ENCODE results near the gene ZBED4. TPM values are rescaled to one million over a fixed set of nuclear protein-coding genes. Genes with fewer than 3 reads are reported as not detected.
"Not testable (repeated sequence)": the region's sequence is repeated elsewhere in the genome, so short reads cannot be mapped to it uniquely, and the experiment has no call there.

ZBED4 gene
- total RNA-seq, 2 experiments from 2014 or later = 21.0 to 21.5 TPM

DNA sequence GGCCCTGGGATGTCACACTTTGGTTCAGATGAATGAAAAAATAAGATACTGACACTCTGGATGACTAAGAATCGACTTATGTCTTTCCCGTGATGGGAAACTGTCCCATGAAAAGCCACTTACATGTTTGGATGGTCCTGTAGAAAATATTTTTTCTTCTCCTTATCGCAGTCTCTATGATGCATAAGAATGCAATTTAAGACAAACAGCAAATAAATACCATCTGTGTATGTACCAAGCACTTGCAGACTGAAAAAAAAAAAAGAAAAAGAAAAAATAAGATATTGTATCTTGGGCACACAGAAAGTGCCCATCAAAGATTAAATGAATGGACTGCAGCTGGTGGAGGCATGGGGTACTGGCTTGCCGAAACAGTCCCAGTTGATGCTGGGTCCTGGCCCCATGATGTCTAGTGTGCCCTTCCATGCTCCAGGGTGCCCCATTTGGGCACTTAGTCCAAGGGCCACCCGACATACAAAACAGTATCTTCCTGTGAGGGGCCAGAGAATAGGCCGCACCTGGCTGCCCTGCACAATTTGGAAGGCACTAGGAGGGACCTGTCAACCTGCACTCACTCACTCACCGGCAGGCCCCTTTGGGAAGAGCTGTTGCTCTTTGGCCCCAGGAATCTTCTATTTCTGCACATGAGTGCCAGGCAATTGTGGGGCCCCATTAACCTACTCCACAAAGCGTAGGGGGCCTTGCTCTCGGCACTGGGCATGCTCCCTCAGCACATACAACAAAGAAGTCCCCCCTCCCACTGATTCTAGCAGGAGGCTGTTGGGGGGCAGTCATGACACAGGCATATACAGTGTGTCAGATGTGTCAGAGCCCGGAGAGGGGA lies 2.5 kb upstream of the ZBED4 start:
- H3K4me1 Mint-ChIP-seq = peaks cover 26% of the 10 kb centered on the region
- DNase-seq = peak; percentile 31
- POLR2A ChIA-PET = interaction anchor here (0.6 to 2.3 kb wide), 3 partner anchors 10 to 38 kb away, joined by 5 to 10 read pairs (median 6); no protein-coding TSS in a partner anchor

DNA sequence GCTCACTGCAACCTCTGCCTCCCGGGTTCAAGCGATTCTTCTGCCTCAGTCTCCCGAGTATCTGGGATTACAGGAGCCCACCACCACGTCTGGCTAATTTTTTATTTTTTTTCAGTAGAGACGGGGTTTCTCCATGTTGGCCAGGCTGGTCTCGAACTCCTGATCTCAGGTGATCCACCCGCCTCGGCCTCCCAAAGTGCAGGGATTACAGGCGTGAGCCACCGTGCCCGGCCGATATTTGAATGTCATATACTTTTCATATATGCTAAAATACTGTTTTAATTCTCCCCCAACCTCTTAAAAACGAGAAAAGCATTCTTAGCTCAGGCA lies 1.1 kb upstream of the ZBED4 start:
- H3K4me1 Mint-ChIP-seq = peaks cover 28% of the 10 kb centered on the region
- H3K27ac Mint-ChIP-seq = peak overlapping the region; percentile 68
- POLR2A ChIA-PET = interaction anchor here (1.3 to 2.3 kb wide), 3 partner anchors 14 to 63 kb away, joined by 3 to 10 read pairs (median 7); no protein-coding TSS in a partner anchor
- H3K9me3 Mint-ChIP-seq; DNase-seq; ATAC-seq (ENCODE audit: low read depth); H3K36me3 Mint-ChIP-seq: not testable (repeated sequence)
- peaks cover 23% of the 10 kb centered on the region for H3K27me3 Mint-ChIP-seq
- peak overlapping the region; percentile 64 for H3K4me3 Mint-ChIP-seq

More for the DNA sequence above, 2.5 kb upstream of the ZBED4 start:
- peak overlapping the region; percentile 28 for H3K4me3 Mint-ChIP-seq
- peaks cover 37% of the 10 kb centered on the region for H3K27me3 Mint-ChIP-seq
- H3K9me3 Mint-ChIP-seq = no peaks in the 10 kb centered on the region
- no peaks in the 10 kb centered on the region for H3K36me3 Mint-ChIP-seq
- H3K27ac Mint-ChIP-seq = peak overlapping the region; percentile 44
- ATAC-seq (ENCODE audit: low read depth) = no peak

DNA sequence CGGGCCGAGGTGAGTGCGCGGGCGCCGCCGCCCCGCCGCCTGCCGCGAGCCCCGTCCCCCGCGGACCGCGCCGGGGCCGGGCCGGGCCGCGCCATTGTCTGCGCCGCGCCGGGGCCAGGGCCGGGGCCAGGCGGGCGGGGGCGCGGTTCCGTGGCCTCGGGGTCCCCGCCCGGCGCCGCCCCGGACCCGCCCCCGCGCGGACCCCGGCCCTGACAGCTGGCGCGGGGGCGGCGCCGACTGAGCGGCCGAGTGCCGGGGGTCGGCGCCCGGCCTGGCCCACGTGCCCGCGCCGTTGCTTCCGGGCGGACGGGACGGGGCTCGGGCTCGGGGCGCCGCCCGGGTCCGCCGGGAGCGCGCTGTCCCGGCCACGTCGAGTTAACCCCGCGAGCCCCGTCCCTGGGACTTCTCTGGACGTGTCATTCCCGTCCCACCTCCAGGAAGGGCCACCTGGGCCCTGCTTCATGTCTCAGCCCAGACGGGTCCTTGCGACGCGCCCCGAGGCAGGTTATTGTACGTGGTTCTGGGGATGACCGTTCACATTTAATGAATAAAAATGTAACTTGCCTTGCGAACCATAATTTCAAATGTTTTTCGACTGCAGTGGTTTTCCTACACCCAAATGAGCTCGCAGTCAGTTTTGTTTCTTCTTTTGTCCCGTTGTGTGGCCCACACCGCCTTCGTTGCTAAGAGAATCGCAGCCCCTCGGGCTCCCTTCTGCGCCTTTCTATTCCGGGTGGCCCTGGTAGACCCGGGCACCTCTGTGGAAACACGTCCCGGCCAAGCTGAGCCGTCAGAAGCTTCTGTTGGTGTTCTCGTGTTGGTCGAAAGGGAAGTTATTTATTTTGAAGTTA lies 562 bp downstream of the ZBED4 start:
- no peaks in the 10 kb centered on the region for H3K9me3 Mint-ChIP-seq
- peaks cover 29% of the 10 kb centered on the region for H3K4me1 Mint-ChIP-seq
- H3K4me3 Mint-ChIP-seq = peak overlapping the region; percentile 93
- ATAC-seq (ENCODE audit: low read depth) = peak; percentile 29
- peaks cover 16% of the 10 kb centered on the region for H3K27me3 Mint-ChIP-seq
- peak overlapping the region; percentile 90 for H3K27ac Mint-ChIP-seq
- DNase-seq = peak; percentile 61
- H3K36me3 Mint-ChIP-seq = peaks cover 3% of the 10 kb centered on the region
- POLR2A ChIA-PET = interaction anchor here (1.2 to 2.6 kb wide), 8 partner anchors 16 to 107 kb away, joined by 3 to 16 read pairs (median 5); partner anchors contain the start of genes ALG12, CRELD2 and PIM3

DNA sequence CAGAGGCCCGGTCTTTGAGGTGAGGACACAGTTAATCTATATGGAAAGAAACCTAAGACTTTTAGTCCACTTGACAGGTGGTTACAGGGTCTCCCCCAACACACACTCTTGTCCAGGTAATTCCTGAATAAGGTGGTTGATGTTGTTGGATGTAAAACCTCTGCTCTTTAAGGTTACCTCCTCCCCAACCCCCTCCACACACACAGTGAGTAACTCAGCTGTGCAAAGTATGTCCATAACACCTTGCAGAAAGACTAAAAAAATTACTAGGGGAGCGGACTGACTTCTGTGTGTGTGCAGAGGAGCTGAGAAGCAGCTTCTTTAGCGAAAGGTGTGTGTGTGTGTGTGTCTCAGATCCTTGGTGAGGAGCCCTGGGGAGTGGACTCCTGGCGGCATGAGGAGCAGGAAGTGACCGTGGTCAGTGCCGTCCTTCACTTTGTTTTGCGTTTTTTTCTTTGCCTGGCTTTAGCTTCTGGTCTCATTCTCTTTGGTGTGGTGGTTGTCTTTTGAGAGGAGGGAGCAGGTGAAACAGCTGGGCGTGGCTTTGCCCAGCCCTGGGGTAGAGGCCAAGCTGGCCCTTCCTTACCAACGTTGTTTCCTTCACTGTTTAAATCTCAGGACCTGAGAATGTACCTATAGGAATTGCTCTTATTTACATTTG lies 1.7 kb downstream of the ZBED4 start:
- Mint-ChIP-seq H3K27me3 (peaks cover 10% of the 10 kb centered on the region), H3K27ac (peak overlapping the region; percentile 67), H3K4me3 (peak overlapping the region; percentile 93), H3K36me3 (peaks cover 3% of the 10 kb centered on the region), H3K9me3 (no peaks in the 10 kb centered on the region), H3K4me1 (peaks cover 31% of the 10 kb centered on the region)
- POLR2A ChIA-PET = interaction anchor here (0.9 to 2.6 kb wide), 9 partner anchors 17 to 106 kb away, joined by 3 to 16 read pairs (median 4); partner anchors contain the start of genes ALG12, CRELD2 and PIM3
- ATAC-seq (ENCODE audit: low read depth) = no peak
- peak; percentile 26 for DNase-seq

DNA sequence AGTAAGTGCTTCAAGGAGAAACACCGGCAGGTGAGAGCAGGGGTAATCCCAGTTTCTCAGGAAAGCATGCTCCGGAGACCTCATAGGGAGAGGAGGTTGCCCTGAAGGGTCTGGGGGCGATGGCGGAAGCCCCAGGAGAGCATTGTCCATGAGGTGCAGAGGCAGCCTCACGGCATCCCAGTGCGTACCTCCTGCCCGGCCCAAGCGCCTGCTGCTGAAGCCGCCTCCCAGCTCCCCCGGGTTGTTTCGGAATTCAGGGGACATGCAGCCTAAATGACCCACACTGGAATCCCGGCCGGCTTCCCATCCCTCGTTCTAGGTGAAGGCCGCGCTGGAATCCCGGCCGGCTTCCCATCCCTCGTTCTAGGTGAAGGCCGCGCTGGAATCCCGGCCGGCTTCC lies 2.7 kb downstream of the ZBED4 start:
- Mint-ChIP-seq H3K4me1 (peaks cover 32% of the 10 kb centered on the region), H3K9me3 (no peaks in the 10 kb centered on the region), H3K27me3 (peaks cover 5% of the 10 kb centered on the region), H3K4me3 (peak overlapping the region; percentile 93), H3K27ac (no peak overlapping the region), H3K36me3 (peaks cover 3% of the 10 kb centered on the region)
- DNase-seq (peak; percentile 11), ATAC-seq (ENCODE audit: low read depth) (no peak)
- POLR2A ChIA-PET = interaction anchor here (2.6 kb wide), 1 partner anchor 30 kb away, joined by 16 read pairs; no protein-coding TSS in a partner anchor

DNA sequence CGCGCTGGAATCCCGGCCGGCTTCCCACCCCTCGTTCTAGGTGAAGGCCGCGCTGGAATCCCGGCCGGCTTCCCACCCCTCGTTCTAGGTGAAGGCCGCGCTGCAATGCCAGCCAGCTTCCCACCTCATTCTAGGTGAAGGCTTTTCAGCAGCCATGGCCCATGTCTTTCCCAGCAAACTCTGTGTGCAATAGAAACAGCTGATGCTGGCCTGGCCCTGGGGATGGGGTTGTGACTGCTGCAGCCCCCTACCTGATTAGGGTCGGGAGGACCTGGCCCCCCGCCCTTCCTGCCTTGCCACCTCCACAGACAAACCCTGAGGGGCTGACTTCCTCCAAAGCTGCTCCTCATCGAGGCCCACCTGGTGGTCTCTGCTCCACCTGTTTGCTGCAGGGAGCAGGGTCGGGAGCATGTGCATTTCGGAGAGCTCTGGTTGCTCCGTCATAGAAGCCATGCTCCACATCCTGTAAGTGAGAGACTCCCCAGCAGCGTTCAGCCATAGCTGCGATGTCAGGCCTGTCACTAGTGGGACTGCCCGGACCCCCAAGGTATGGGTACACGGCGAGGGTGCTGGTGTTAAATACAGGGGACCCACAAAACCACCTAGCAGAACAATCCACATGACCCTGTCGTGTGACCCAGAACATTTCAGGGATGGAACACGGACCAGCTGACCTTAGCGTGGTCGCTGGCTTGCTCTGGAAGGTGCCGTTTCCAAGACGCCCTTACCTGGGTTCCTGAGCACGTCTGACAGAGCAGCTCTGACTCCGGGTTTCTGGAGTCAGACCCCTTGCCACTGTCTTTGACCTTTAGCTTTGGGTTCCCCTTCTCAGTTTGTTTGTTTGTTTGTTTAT lies 3.3 kb downstream of the ZBED4 start:
- no peak for ATAC-seq (ENCODE audit: low read depth)
- peak; percentile 22 for DNase-seq
- Mint-ChIP-seq H3K9me3 (no peaks in the 10 kb centered on the region), H3K4me1 (peaks cover 31% of the 10 kb centered on the region), H3K27ac (no peak overlapping the region), H3K27me3 (no peaks in the 10 kb centered on the region), H3K4me3 (no peak overlapping the region), H3K36me3 (peaks cover 5% of the 10 kb centered on the region)
- POLR2A ChIA-PET = no interaction called here

DNA sequence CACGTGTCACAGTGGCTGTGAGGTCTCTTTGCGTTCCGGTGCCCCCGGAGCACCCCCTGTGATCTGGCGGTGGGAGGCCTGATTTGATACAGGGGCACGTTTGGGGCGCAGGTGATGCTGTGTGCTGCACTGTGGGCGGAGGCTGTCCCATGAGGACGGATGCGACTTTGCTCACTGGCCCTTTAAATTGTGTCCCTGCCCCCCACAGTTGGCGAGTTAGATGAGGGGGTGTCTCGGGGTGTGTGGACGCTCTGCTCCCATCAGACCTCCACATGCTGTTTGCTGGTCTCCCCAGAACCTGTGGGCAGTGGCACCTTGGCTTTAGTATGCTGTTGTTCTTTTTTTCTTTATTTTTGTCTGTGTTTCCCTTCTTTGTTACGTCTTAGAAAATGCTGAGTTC lies 5.2 kb downstream of the ZBED4 start:
- Mint-ChIP-seq H3K27me3 (no peaks in the 10 kb centered on the region), H3K36me3 (peaks cover 7% of the 10 kb centered on the region), H3K9me3 (no peaks in the 10 kb centered on the region), H3K4me3 (no peak overlapping the region), H3K27ac (no peak overlapping the region), H3K4me1 (peaks cover 32% of the 10 kb centered on the region)
- peak; percentile 12 for DNase-seq
- ATAC-seq (ENCODE audit: low read depth) = no peak
- POLR2A ChIA-PET = no interaction called here

DNA sequence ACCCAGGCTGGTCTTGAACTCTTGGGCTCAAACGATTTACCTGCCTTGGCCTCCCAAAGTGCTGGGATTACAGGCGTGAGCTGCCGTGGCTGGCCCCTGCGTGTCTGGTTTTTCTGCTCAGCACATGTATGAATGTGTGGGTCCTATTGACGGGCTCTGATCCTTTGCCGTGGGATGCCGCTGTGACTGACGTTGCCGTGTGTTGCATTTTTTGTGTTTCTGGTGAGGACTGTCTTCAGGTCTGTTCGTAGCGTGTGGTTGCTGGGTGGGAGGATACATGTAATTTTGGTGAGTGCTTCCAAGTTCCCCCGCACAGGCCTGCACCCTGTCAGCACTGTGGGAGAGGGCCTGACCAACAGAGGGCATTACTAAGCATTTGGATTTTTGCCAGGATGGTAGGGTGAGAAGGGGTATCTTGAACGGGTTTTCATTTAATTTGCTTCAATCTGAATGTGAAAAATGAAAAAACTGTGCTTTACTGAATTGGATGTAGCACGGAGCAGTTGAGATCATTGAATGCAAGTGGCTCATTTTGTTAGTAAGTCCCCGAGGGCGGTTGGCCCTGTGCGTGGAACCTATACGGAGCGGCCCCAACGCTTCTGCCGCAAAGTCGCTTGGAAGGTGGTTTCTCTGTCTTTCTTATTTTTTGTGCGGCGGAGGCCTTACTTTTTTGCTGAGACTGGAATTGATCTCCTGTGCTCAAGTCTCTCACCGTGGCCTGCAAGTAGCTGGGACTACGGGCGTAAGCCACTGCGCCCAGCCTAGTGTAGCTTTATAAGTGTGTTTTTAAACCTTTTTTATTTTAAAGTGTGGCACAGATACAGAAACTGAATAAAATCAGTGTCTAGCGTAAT lies 8.2 kb downstream of the ZBED4 start:
- peak; percentile 15 for DNase-seq
- POLR2A ChIA-PET = interaction anchor here (0.7 kb wide), 1 partner anchor 330 kb away, joined by 6 read pairs; no protein-coding TSS in a partner anchor
- no peak for ATAC-seq (ENCODE audit: low read depth)
- Mint-ChIP-seq H3K4me3 (peak overlapping the region; percentile 45), H3K27me3 (no peaks in the 10 kb centered on the region), H3K27ac (peak overlapping the region; percentile 71), H3K9me3 (peaks cover 9% of the 10 kb centered on the region), H3K4me1 (peaks cover 24% of the 10 kb centered on the region), H3K36me3 (peaks cover 29% of the 10 kb centered on the region)

DNA sequence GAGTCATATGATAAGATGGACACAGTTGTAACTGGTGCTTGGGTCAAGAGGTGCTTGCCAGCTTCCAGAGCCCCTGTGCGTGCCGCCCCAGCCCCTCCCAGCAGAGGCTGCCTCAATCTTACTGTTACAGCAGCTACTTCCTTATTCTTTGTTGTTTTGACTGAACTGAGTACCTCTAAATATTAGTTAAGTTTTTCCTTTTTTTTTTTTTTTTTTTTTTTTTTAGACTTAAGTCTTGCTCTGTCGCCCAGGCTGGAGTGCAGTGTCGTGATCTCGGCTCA lies 8.8 kb downstream of the ZBED4 start:
- Mint-ChIP-seq H3K27me3 (no peaks in the 10 kb centered on the region), H3K27ac (no peak overlapping the region), H3K9me3 (peaks cover 10% of the 10 kb centered on the region), H3K4me1 (peaks cover 27% of the 10 kb centered on the region), H3K4me3 (no peak overlapping the region), H3K36me3 (peaks cover 34% of the 10 kb centered on the region)
- ATAC-seq (ENCODE audit: low read depth) = no peak
- POLR2A ChIA-PET = interaction anchor here (0.7 kb wide), 1 partner anchor 330 kb away, joined by 6 read pairs; no protein-coding TSS in a partner anchor
- no peak for DNase-seq

DNA sequence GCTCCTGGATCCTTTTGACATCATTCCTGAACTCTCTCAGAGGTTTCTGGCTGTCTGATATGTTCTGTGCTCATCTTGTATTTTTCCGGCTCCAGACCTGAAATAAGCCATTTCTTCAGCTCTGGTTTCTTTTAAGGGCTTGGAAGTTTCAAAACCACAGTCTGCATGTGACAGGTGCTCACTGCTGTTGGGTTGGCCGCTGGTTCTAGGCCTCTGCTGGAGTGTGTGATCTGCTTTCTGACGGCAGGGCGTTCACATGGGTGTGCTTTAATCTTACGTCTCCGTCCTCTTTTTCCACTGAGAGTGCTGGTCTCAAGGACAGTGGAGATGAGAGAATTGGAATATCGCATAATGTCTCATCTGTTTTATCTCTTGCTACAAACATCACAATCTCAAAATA lies 10.3 kb downstream of the ZBED4 start:
- Mint-ChIP-seq H3K4me1 (peaks cover 35% of the 10 kb centered on the region), H3K27me3 (no peaks in the 10 kb centered on the region), H3K4me3 (peak overlapping the region; percentile 30), H3K9me3 (peaks cover 10% of the 10 kb centered on the region), H3K27ac (peak overlapping the region; percentile 38), H3K36me3 (peaks cover 46% of the 10 kb centered on the region)
- POLR2A ChIA-PET = no interaction called here
- DNase-seq (peak; percentile 11), ATAC-seq (ENCODE audit: low read depth) (peak; percentile 47)

DNA sequence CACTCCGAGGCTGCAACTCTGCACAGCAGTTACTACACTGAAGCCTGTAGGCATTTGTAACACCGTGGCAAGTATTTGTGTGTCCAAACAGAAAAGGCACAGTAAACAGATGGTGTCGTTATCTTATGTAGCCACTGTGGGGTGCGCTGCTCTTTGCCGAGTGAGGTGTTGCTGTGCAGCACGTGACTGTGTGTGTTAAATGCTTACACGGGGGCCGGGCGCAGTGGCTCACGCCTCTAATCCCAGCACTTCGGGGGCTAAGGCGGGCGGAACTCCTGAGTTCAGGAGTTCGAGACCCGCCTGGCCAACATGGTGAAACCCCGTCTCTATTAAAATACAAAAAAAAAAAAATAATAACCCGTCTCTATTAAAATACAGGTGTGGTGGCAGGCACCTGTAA lies 11.5 kb downstream of the ZBED4 start:
- H3K27ac Mint-ChIP-seq = no peak overlapping the region
- POLR2A ChIA-PET = no interaction called here

DNA sequence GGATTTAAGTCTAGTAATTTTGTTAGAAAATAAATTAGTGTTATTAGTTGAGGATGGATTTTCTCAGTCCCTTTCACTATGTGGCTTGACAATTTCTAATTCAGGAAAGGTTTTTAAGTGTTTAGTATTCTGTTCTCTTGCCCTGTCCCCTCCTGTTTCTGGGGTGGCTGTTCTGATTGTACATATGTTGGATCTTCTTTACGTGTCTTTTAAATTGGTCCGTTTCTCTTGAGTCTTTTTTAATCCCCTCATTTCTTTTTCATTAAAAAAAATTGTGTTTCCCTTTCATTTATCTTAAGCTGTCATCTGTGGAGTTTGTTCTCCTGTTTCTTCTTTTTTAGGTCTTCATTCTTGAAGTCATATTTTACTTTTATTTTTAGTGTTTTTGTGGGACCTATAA lies 12.5 kb downstream of the ZBED4 start:
- peaks cover 17% of the 10 kb centered on the region for H3K9me3 Mint-ChIP-seq
- no peak overlapping the region for H3K4me3 Mint-ChIP-seq
- peaks cover 63% of the 10 kb centered on the region for H3K36me3 Mint-ChIP-seq
- H3K27me3 Mint-ChIP-seq = no peaks in the 10 kb centered on the region
- ATAC-seq (ENCODE audit: low read depth) = no peak
- no peak overlapping the region for H3K27ac Mint-ChIP-seq
- DNase-seq = no peak
- peaks cover 41% of the 10 kb centered on the region for H3K4me1 Mint-ChIP-seq
- POLR2A ChIA-PET = no interaction called here

More for the DNA sequence above, 11.5 kb downstream of the ZBED4 start:
- no peak for ATAC-seq (ENCODE audit: low read depth)
- DNase-seq = peak; percentile 5
- peaks cover 35% of the 10 kb centered on the region for H3K4me1 Mint-ChIP-seq
- H3K9me3 Mint-ChIP-seq = peaks cover 15% of the 10 kb centered on the region
- H3K4me3 Mint-ChIP-seq = no peak overlapping the region
- peaks cover 57% of the 10 kb centered on the region for H3K36me3 Mint-ChIP-seq
- H3K27me3 Mint-ChIP-seq = no peaks in the 10 kb centered on the region
